Measurements from ENCODE around the gene PLA2G6. TPM values are rescaled to one million over a fixed set of nuclear protein-coding genes. Genes with fewer than 3 reads are reported as not detected.

Gene PLA2G6
- total RNA-seq, 1 donor: 12.3 TPM

DNA sequence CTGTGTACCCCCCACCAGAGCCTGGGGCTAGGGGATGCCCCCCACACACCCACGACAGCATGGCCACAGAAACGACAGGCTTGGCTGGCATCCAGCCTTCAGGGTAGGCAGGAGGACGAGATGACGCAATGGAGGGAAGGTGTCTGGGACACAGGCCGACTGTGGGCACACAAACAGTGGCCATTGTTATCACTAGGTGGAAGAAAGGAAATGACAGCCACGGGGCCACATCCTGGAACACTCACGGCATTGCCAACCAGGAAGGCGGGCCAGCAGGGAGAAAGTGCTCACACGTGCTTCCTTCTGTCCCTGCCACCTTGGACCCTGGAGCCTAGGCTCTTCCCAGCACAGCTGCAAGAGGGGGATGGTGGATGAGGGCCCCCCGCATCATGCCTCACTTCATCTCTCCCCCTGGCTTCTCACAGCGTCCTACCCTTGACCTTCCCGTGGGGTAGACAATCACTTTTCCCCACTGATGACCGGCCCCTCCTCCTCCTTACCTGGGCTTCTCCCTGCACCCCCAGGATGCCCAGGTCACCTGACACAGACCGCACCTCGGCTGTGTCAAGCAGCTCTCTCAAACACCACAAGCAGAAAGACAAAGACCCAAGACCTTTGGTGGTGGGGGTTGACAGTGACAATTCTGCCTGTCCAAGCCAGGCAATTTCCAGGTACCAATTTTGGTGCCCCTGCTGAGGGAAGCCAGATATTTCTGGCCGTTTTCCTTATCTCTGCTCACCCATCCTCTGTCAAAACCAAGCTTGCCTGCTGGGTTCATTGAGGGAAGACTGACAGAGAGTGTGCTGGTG, 8.6 kb downstream of the PLA2G6 start:
- TF ChIP-seq CTCF (IDR thresholded peaks at IDR 0.05; ENCODE audit: insufficient read depth, low read length): no peak
- DNase-seq (ENCODE audit: low read depth): no peak

DNA sequence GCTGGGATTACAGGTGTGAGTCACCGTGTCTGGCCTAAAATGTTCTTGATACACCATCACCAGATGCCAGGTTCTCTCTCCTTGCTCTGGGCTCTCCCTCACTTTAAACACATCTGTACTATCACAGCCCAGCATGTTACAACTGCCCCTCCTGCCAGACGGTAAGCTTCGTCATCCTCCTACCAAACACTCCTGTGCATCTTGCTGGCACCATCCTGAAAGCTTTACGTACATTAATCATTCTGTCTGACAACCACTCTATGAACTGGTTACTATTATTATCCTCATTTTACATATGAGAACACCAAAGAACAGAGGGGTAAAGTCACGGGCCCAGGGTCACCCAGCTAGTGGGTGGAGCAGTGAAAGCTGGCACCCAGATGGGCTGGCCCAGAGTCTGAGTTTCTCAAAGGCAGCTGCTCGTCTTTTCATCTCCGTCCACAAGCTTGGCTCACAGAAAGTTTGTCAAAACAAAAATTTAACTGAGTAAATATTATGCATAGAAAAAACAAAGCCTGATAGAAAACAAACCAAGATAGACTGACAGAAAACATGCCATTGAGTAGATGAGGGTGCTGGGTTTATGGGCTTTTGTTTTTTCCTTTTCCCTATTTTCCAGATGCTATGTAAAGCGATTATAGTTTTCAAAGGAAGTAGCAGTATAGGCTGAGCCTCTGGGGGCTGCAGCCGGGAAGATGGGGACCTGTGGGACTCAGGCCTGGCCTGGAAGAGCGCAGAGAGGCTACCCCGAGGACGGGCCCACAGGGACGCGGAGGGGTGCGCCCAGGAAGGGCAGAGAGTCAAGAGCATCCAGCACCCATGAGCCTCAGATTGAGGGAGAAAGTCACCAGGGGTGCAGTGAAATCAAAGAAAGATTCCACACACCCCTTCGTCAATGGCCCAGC, 9.5 kb downstream of the PLA2G6 start:
- H3K4me3 ChIP-seq (ENCODE audit: low read depth, low read length): no peak overlapping the region
- DNase-seq (ENCODE audit: low read depth): peak; percentile 46
- TF ChIP-seq CTCF (IDR thresholded peaks at IDR 0.05; ENCODE audit: insufficient read depth, low read length): no peak

More for the DNA sequence above, 8.6 kb downstream of the PLA2G6 start:
- H3K4me3 ChIP-seq (ENCODE audit: low read depth, low read length): no peak overlapping the region

DNA sequence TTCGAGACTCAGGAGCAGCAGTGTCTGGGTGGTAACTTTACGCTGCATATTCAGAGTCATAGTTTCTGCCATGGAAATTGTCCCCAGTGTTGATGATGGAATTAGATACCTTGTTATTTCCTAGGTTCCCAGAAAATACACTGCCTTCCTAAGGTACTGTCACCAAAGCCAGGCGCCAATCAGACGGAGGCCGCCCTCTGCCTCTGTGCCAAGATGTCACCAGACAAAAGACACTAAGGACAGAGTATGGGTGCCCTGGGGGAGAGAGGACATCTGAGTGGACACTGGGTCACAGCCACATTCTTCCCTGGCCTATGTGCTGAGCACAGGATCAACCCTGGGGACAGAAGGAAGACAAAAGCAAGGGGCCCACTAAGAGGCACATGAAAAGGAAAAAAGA, 11.2 kb downstream of the PLA2G6 start:
- no peak for TF ChIP-seq CTCF (IDR thresholded peaks at IDR 0.05; ENCODE audit: insufficient read depth, low read length)
- no peak for DNase-seq (ENCODE audit: low read depth)
- H3K4me3 ChIP-seq (ENCODE audit: low read depth, low read length): no peak overlapping the region

GRCh38 chr22:38169116-38169515, 12.5 kb downstream of the PLA2G6 start:
- TF ChIP-seq CTCF (IDR thresholded peaks at IDR 0.05; ENCODE audit: insufficient read depth, low read length): no peak
- no peak overlapping the region for H3K4me3 ChIP-seq (ENCODE audit: low read depth, low read length)
- DNase-seq (ENCODE audit: low read depth): no peak

DNA sequence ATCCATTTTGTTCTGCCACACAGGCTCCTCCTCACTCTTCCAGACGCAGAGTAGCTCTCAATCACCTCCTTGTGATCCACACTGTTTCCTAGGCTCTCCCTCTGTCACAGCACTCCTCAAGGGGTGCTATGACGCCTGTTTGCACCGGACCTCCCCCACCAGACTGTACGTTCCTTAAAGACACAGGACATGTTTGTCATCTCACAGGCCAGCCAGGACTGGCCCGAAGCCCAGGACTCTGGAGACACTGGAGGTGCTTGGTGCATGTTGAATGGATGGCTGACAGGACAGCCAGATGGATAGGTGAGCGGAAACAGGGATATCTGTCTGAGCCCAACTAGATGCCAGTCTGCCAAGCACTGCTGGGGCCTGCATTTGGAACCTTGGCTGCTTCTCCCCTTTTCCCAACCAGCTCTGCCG, 13.6 kb downstream of the PLA2G6 start:
- no peak for TF ChIP-seq CTCF (IDR thresholded peaks at IDR 0.05; ENCODE audit: insufficient read depth, low read length)
- no peak overlapping the region for H3K4me3 ChIP-seq (ENCODE audit: low read depth, low read length)
- DNase-seq (ENCODE audit: low read depth): no peak

DNA sequence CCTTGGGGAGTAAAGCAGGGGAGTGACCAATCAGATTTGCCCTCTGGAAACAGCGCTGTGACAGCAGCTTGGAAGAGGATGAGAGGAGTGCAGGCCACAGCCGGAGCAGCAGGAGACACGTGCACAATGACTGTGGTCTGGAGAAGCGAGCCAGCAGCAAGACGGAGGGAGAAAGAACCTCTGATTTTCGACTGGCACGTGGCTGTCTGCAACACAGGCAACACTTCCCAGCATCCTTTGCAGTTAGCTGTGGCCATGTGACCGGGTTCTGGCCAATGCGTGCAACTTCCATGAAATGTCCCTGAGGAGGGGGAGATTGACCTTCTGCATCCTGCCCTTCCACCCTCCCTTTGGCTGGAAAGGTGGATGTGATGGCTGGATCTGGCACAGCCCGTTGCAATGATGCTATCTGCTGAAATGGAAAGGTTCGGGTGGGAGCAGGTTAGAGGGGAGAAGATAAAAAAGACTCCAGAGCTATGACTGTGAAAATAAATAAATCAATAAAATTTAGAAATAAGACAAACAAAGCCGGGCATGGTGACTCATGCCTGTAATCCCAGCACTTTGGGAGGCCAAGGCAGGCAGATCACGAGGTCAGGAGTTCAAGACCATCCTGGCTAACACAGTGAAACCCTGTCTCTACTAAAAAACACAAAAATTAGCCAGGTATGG, 15.6 kb downstream of the PLA2G6 start:
- TF ChIP-seq CTCF (IDR thresholded peaks at IDR 0.05; ENCODE audit: insufficient read depth, low read length): no peak
- H3K4me3 ChIP-seq (ENCODE audit: low read depth, low read length): no peak overlapping the region
- no peak for DNase-seq (ENCODE audit: low read depth)
